ENCODE data around the gene ALDH6A1.

ALDH6A1 gene

DNA sequence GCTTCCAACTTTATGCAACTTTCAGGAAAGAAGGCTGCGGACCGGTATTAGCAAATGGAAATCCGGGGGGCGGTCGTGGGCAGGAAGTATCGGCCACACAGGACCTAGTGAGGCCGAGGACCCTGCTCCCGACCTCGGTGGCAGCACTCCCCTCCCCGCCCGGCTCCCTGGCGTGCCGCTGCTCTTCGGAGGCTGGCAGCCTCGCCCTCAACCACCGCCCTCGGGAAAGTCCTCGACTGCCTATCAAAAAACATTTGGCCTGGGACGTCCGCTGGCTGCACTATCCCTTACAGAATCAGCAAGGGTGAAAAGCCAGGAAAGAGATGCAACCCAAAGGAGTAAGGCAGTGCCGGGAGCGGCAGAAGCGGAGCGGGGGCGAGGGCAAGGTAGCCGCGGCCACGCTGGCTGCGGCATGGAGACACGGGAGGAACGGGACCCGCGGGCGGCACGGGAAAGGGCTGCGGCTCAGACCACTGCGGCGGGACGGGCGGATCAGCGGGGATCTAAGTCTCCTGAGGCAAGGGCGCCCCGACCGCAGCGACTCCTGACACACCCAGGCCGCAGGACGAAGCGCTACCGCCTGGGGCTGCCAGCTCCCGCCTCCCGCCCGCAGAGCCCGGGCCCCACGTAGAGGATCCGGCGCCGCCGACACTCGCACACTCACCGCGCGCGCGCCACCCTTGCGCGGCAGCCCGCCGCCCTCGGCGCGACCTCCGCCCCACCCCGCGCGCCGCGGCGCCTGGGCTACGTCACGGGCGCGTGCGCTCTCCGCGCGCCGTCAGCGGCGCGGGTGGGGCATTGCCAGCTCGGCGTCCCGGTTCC, 65.5 kb downstream of the ALDH6A1 start, which contains the start of the genes BBOF1 and ENTPD5 (continued):
- no peak for TF ChIP-seq ZNF76 (tag by site-specific recombination; IDR thresholded peaks at IDR 0.05; ENCODE audit: borderline replicate concordance, low read depth)
- TF ChIP-seq ZEB2 (tag by site-specific recombination; IDR thresholded peaks at IDR 0.05) = 0 out of 2 replicates have a peak, but pooled peaks have one; percentile 23

DNA sequence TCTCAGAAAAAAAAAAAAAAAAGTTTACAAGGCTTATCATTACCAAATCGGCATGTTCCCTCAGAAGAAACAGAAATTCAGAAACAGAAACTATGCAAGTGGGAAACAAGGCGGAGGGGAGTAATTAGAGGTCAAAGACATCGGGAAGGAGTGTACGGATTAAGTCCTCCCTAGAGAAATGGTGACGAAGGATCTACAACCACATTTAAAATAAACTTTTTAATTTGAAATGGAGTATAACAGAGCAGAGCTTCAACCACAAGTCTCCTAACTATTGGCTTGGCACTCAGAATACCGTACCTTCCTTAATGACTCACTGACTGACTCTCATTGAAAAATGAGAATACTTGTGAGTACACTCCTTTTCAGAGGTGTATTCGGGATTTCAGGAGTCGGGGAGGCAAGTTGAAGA, 66.1 kb downstream of the ALDH6A1 start:
- ChIA-PET CTCF (interaction anchor here (1.1 kb wide), 1 partner anchor 21 kb away, joined by 5 read pairs; no protein-coding TSS in a partner anchor), POLR2A (interaction anchor here (1.1 kb wide), 1 partner anchor 560 kb away, joined by 5 read pairs; the partner anchor contains the start of gene NUMB)
- H3K27ac ChIP-seq (ENCODE audit: extremely low read depth, low read depth, low read length) = peak overlapping the region; percentile 85; the same call in 1 of the 2 replicates

GRCh38 chr14:74015963-74016362, 68.3 kb downstream of the ALDH6A1 start:
- H3K27ac ChIP-seq (ENCODE audit: extremely low read depth, low read depth, low read length) = no peak overlapping the region
- TF ChIP-seq CTCF (tag by site-specific recombination; IDR thresholded peaks at IDR 0.05) = no peak
- TF ChIP-seq, protein P1, sequence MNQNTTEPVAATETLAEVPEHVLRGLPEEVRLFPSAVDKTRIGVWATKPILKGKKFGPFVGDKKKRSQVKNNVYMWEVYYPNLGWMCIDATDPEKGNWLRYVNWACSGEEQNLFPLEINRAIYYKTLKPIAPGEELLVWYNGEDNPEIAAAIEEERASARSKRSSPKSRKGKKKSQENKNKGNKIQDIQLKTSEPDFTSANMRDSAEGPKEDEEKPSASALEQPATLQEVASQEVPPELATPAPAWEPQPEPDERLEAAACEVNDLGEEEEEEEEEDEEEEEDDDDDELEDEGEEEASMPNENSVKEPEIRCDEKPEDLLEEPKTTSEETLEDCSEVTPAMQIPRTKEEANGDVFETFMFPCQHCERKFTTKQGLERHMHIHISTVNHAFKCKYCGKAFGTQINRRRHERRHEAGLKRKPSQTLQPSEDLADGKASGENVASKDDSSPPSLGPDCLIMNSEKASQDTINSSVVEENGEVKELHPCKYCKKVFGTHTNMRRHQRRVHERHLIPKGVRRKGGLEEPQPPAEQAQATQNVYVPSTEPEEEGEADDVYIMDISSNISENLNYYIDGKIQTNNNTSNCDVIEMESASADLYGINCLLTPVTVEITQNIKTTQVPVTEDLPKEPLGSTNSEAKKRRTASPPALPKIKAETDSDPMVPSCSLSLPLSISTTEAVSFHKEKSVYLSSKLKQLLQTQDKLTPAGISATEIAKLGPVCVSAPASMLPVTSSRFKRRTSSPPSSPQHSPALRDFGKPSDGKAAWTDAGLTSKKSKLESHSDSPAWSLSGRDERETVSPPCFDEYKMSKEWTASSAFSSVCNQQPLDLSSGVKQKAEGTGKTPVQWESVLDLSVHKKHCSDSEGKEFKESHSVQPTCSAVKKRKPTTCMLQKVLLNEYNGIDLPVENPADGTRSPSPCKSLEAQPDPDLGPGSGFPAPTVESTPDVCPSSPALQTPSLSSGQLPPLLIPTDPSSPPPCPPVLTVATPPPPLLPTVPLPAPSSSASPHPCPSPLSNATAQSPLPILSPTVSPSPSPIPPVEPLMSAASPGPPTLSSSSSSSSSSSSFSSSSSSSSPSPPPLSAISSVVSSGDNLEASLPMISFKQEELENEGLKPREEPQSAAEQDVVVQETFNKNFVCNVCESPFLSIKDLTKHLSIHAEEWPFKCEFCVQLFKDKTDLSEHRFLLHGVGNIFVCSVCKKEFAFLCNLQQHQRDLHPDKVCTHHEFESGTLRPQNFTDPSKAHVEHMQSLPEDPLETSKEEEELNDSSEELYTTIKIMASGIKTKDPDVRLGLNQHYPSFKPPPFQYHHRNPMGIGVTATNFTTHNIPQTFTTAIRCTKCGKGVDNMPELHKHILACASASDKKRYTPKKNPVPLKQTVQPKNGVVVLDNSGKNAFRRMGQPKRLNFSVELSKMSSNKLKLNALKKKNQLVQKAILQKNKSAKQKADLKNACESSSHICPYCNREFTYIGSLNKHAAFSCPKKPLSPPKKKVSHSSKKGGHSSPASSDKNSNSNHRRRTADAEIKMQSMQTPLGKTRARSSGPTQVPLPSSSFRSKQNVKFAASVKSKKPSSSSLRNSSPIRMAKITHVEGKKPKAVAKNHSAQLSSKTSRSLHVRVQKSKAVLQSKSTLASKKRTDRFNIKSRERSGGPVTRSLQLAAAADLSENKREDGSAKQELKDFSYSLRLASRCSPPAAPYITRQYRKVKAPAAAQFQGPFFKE (tag by site-specific recombination; IDR thresholded peaks at IDR 0.05; ENCODE audit: borderline replicate concordance) = no peak
- no peak for TF ChIP-seq ZBTB20 (tag by site-specific recombination; IDR thresholded peaks at IDR 0.05)
- no peak for TF ChIP-seq HOXD13 (CRISPR knock-in tag; IDR thresholded peaks at IDR 0.05; ENCODE audit: borderline replicate concordance)

More for the DNA sequence above, 66.1 kb downstream of the ALDH6A1 start:
- H3K4me3 ChIP-seq (ENCODE audit: low read depth, low read length) = peak overlapping the region; percentile 93
- H3K9me3 ChIP-seq (ENCODE audit: control insufficient read depth, insufficient read depth, low read depth, low read length) = no peaks in the 10 kb centered on the region
- no peak for TF ChIP-seq ZFP3 (tag by site-specific recombination; IDR thresholded peaks at IDR 0.05; ENCODE audit: low read depth)
- TF ChIP-seq ZBTB44 (tag by site-specific recombination; IDR thresholded peaks at IDR 0.05) = no peak
- TF ChIP-seq ZNF280C (tag by site-specific recombination; IDR thresholded peaks at IDR 0.05) = no peak
- TF ChIP-seq ZNF561 (tag by site-specific recombination; IDR thresholded peaks at IDR 0.05; ENCODE audit: borderline replicate concordance) = 0 out of 2 replicates have a peak, but pooled peaks have one; percentile 2
- TF ChIP-seq ZNF677 (tag by site-specific recombination; IDR thresholded peaks at IDR 0.05) = no peak
- no peak for TF ChIP-seq YY1 (tag by site-specific recombination; IDR thresholded peaks at IDR 0.05)
- peak; percentile 13; the same call in 1 of the 2 replicates for TF ChIP-seq KLF17 (tag by site-specific recombination; IDR thresholded peaks at IDR 0.05)
- TF ChIP-seq ZNF558 (tag by site-specific recombination; IDR thresholded peaks at IDR 0.05) = no peak
- TF ChIP-seq PRDM1 (tag by site-specific recombination; IDR thresholded peaks at IDR 0.05) = peak; percentile 47; the same call in 1 of the 2 replicates
- peak; percentile 90 for TF ChIP-seq WT1 (tag by site-specific recombination; IDR thresholded peaks at IDR 0.05)
- H3K4me1 ChIP-seq (ENCODE audit: control insufficient read depth, insufficient read depth, low read length) = 0 out of 2 replicates have a peak, but pooled peaks cover 2% of the 10 kb centered on the region
- peaks cover 4 to 5% of the 10 kb centered on the region in 2 experiments; a peak in 2 of 3 replicates for H3K36me3 ChIP-seq (ENCODE audit: control insufficient read depth in 2 of 2, insufficient read depth in 1 of 2, low read length in 2 of 2)

More at GRCh38 chr14:74015963-74016362, 68.3 kb downstream of the ALDH6A1 start:
- no peak overlapping the region for H3K4me3 ChIP-seq (ENCODE audit: low read depth, low read length)
- ChIA-PET POLR2A (no interaction called here), CTCF (interaction anchor here (0.6 kb wide), 1 partner anchor 470 kb away, joined by 4 read pairs; no protein-coding TSS in a partner anchor)
- no peaks in the 10 kb centered on the region for H3K9me3 ChIP-seq (ENCODE audit: control insufficient read depth, insufficient read depth, low read depth, low read length)
- 0 out of 2 replicates have a peak, but pooled peaks cover 2% of the 10 kb centered on the region for H3K4me1 ChIP-seq (ENCODE audit: control insufficient read depth, insufficient read depth, low read length)
- peaks cover 9 to 11% of the 10 kb centered on the region in 2 experiments; a peak in 2 of 3 replicates for H3K36me3 ChIP-seq (ENCODE audit: control insufficient read depth in 2 of 2, insufficient read depth in 1 of 2, low read length in 2 of 2)

Data from HEK293 (cell line).